ENCODE results near the gene ZC3H7A.
A peak's percentile ranks its signal among the peaks of the same experiment; 100 is the strongest.

Gene ZC3H7A

DNA sequence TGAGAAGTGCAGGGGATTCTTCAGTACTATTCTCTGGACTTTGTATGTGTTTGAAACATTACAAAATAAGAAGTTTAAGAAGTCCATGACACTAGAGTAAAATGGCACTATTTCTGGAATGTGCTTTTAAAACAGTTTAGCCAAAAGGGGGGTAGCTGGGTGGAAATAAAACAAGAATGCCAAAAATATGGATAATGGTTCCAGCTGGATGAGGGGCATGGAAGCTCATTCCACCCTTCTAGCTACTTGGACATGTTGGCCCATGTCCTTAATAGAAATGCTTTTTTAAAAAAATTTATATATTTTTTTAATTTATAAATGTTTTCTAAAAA is 13.1 kb downstream of the ZC3H7A start:
- no peak overlapping the region for H3K4me2 ChIP-seq (ENCODE audit: low read length)
- H3K9me3 ChIP-seq (ENCODE audit: control insufficient read depth, low read length): no peaks in the 10 kb centered on the region
- no peaks in the 10 kb centered on the region for H3K36me3 ChIP-seq (ENCODE audit: control insufficient read depth, insufficient read depth, low read length)
- H2AFZ ChIP-seq: no peak overlapping the region
- H3K79me2 ChIP-seq: peaks cover 34% of the 10 kb centered on the region
- TF ChIP-seq, protein P1, sequence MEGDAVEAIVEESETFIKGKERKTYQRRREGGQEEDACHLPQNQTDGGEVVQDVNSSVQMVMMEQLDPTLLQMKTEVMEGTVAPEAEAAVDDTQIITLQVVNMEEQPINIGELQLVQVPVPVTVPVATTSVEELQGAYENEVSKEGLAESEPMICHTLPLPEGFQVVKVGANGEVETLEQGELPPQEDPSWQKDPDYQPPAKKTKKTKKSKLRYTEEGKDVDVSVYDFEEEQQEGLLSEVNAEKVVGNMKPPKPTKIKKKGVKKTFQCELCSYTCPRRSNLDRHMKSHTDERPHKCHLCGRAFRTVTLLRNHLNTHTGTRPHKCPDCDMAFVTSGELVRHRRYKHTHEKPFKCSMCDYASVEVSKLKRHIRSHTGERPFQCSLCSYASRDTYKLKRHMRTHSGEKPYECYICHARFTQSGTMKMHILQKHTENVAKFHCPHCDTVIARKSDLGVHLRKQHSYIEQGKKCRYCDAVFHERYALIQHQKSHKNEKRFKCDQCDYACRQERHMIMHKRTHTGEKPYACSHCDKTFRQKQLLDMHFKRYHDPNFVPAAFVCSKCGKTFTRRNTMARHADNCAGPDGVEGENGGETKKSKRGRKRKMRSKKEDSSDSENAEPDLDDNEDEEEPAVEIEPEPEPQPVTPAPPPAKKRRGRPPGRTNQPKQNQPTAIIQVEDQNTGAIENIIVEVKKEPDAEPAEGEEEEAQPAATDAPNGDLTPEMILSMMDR (IDR thresholded peaks at IDR 0.05): no peak
- no peak overlapping the region for H3K9ac ChIP-seq
- H3K27ac ChIP-seq: peak overlapping the region; percentile 53
- H3K4me3 ChIP-seq (ENCODE audit: low read depth, low read length): no peak overlapping the region
- H3K4me1 ChIP-seq: no peaks in the 10 kb centered on the region
- no peaks in the 10 kb centered on the region for H3K27me3 ChIP-seq (ENCODE audit: control insufficient read depth, insufficient read depth, low read length)

DNA sequence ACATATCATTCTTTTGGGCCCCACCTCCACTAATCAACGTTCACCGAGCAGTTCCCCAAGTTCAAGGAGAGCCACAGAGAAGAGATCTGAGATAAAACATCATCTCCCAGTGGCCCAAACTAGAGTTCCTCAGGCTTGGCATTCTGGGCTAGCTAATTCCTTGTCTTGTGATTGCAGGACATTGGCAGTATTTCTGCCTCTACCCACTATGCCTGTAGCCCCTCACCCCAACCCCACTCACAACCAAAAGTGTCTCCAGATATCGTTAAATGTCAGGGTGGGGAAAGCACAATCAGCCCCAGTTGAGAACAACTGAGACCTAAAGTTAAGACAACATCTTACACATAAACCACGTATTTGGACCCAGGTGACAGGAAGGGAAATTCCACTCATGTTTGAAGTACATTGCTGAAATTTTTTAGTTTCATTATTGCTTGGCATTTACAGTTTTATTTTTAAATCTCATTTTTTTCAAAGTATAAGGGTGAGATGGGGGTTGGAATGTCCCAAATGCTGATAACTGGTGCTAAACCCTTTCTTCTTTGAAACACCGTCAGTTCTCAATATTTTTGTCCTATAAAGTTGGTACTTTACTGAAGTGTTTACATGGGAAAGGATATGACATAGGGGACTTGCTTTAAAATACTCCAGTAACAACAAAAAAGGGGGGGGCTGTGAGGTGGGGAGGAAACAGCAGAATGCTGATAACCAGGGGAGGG is 13.6 kb downstream of the ZC3H7A start:
- peak overlapping the region; percentile 53 for H3K27ac ChIP-seq
- TF ChIP-seq, protein P1 (IDR thresholded peaks at IDR 0.05): no peak

DNA sequence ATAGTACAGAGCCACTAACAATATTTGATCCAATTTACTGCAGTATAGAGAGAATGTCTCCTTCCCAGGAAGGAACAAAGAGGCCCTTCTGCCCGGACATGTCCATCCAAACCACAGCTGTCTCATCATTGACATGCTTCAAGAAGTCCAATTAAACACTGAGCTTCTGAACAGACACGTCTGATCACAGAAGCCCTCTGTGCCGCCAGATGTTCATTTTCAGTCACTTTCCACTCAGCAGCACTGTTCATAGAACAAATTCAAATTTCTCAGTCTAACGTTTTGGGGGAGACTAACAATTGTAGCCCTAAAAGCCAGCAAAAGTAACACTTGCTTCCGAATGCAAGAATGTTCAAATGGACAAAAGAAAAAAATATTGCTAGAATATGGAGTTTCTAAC is 15.3 kb downstream of the ZC3H7A start:
- no peak overlapping the region for H3K27ac ChIP-seq
- H3K9me3 ChIP-seq (ENCODE audit: control insufficient read depth, low read length): no peaks in the 10 kb centered on the region
- H3K4me3 ChIP-seq (ENCODE audit: low read depth, low read length): no peak overlapping the region
- H3K27me3 ChIP-seq (ENCODE audit: control insufficient read depth, insufficient read depth, low read length): no peaks in the 10 kb centered on the region
- H3K4me2 ChIP-seq (ENCODE audit: low read length): peak overlapping the region; percentile 28
- H2AFZ ChIP-seq: no peak overlapping the region
- no peak overlapping the region for H3K9ac ChIP-seq
- TF ChIP-seq, protein P1 (IDR thresholded peaks at IDR 0.05): no peak
- H3K79me2 ChIP-seq: peaks cover 16% of the 10 kb centered on the region
- H3K4me1 ChIP-seq: no peaks in the 10 kb centered on the region
- H3K36me3 ChIP-seq (ENCODE audit: control insufficient read depth, insufficient read depth, low read length): no peaks in the 10 kb centered on the region

More for the DNA sequence above, 13.6 kb downstream of the ZC3H7A start:
- Histone ChIP-seq H3K4me2 (ENCODE audit: low read length) (peak overlapping the region; percentile 33), H3K9ac (no peak overlapping the region), H3K4me1 (no peaks in the 10 kb centered on the region), H3K9me3 (ENCODE audit: control insufficient read depth, low read length) (no peaks in the 10 kb centered on the region), H3K4me3 (ENCODE audit: low read depth, low read length) (no peak overlapping the region), H2AFZ (no peak overlapping the region), H3K79me2 (peaks cover 29% of the 10 kb centered on the region), H3K36me3 (ENCODE audit: control insufficient read depth, insufficient read depth, low read length) (no peaks in the 10 kb centered on the region), H3K27me3 (ENCODE audit: control insufficient read depth, insufficient read depth, low read length) (no peaks in the 10 kb centered on the region)

DNA sequence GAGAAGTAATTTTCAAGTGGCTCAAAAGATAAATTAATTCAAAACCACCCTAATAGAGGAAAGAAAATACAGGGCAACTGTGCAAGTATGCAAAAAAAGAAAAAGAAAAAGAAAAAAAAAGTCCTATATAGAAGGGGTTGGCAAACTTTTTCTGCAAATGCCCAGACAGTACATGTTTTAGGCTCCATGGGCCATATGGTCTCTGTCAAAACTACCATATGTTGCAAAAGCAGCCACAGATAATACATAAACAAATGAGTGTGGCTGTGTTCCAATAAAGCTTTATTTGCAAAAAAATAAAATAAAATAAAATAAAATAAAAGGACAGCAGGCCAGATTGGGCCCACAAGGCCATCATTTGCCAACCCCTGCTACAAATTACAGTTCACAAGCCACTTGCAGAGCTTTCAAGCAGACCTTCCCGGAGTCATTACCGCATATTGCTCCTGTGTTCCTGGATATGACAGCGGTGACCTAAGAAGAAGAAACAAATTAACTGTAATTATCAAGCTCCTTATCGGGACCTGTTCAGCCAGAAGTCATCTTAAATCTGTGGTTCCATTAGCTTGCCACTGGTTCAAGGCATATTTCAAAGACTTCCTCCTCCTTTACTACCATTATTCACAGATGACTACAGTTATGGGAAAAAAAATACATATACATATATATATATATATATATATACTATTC is 15.9 kb downstream of the ZC3H7A start:
- no peak overlapping the region for H3K4me3 ChIP-seq (ENCODE audit: low read depth, low read length)
- no peaks in the 10 kb centered on the region for H3K27me3 ChIP-seq (ENCODE audit: control insufficient read depth, insufficient read depth, low read length)
- no peaks in the 10 kb centered on the region for H3K36me3 ChIP-seq (ENCODE audit: control insufficient read depth, insufficient read depth, low read length)
- H3K79me2 ChIP-seq: peaks cover 12% of the 10 kb centered on the region
- no peak overlapping the region for H3K27ac ChIP-seq
- no peak overlapping the region for H3K4me2 ChIP-seq (ENCODE audit: low read length)
- no peaks in the 10 kb centered on the region for H3K4me1 ChIP-seq
- no peak overlapping the region for H3K9ac ChIP-seq
- TF ChIP-seq, protein P1 (IDR thresholded peaks at IDR 0.05): no peak
- H2AFZ ChIP-seq: no peak overlapping the region
- no peaks in the 10 kb centered on the region for H3K9me3 ChIP-seq (ENCODE audit: control insufficient read depth, low read length)
